GM23338 (cell line): ENCODE results near the gene STMN3. TPM values are rescaled to one million over a fixed set of nuclear protein-coding genes. Genes with fewer than 3 reads are reported as not detected.

Experiments used
- ATAC-seq: fragments of 200-7000 bp; cut with Tn5 transposase; 3 replicates; pipeline ENCODE4 v1.9.1; 2020
- DNase-seq: peaks from one replicate; pipeline ENCODE4 v3.0.0-alpha.2; 2015; ENCODE audit warnings: low spot score
- H2AFZ ChIP-seq: fragments of 200-600 bp; sonication (generic); 2 replicates; pipeline ENCODE4 v1.8.0; 2016; ENCODE audit warnings: antibody characterized with exemption, mild to moderate bottlenecking, moderate library complexity
- H3F3A ChIP-seq: fragments of 200-600 bp; sonication (generic); replicated peaks from 2 replicates; pipeline ENCODE4 v1.8.0; 2017; ENCODE audit warnings: antibody characterized with exemption, mixed run types, low read depth
- H3K27ac ChIP-seq: fragments of 200-600 bp; sonication (generic); 2 replicates; pipeline ENCODE4 v1.6.1; 2016; ENCODE audit warnings: low read depth
- H3K27me3 ChIP-seq: fragments of 200-600 bp; sonication (generic); 2 replicates; pipeline ENCODE4 v1.8.0; 2016; ENCODE audit warnings: mild to moderate bottlenecking, mixed run types, moderate library complexity; ENCODE audit not compliant: insufficient read depth
- H3K36me3 ChIP-seq: fragments of 200-600 bp; sonication (generic); 2 replicates; pipeline ENCODE4 v1.8.0; 2016; ENCODE audit warnings: mild to moderate bottlenecking; ENCODE audit not compliant: insufficient read depth
- H3K4me1 ChIP-seq: fragments of 200-600 bp; sonication (generic); 2 replicates; pipeline ENCODE4 v1.8.0; 2016; ENCODE audit warnings: mild to moderate bottlenecking, moderate library complexity; ENCODE audit not compliant: insufficient read depth
- H3K4me2 ChIP-seq: fragments of 200-600 bp; sonication (generic); 2 replicates; pipeline ENCODE4 v1.7.1; 2017; ENCODE audit warnings: mixed run types
- H3K4me3 ChIP-seq: fragments of 200-600 bp; sonication (generic); 2 replicates; pipeline ENCODE4 v1.6.1; 2016; ENCODE audit warnings: mixed run types
- H3K79me2 ChIP-seq: fragments of 200-600 bp; sonication (generic); replicated peaks from 2 replicates; pipeline ENCODE4 v1.8.0; 2017; ENCODE audit warnings: mild to moderate bottlenecking; ENCODE audit not compliant: insufficient read depth
- H3K9me2 ChIP-seq: fragments of 200-600 bp; sonication (generic); 2 replicates; pipeline ENCODE4 v1.8.0; 2017; ENCODE audit not compliant: insufficient read depth
- H4K20me1 ChIP-seq: fragments of 200-600 bp; sonication (generic); replicated peaks from 2 replicates; pipeline ENCODE4 v1.8.0; 2017; ENCODE audit warnings: mild to moderate bottlenecking; ENCODE audit not compliant: insufficient read depth
- H3K27ac Mint-ChIP-seq: 2 replicates; pipeline ENCODE4 v1.8.0; 2020; ENCODE audit warnings: inconsistent platforms, mild to moderate bottlenecking, moderate library complexity, mixed read lengths
- H3K27me3 Mint-ChIP-seq: 3 replicates; pipeline ENCODE4 v1.8.0; 2022; ENCODE audit warnings: low read depth, mild to moderate bottlenecking, moderate library complexity, mixed read lengths, inconsistent platforms; ENCODE audit not compliant: insufficient read depth, poor library complexity
- H3K36me3 Mint-ChIP-seq: 3 replicates; pipeline ENCODE4 v1.8.0; 2021; ENCODE audit warnings: low read depth, mild to moderate bottlenecking, inconsistent platforms, moderate library complexity, mixed read lengths
- H3K4me1 Mint-ChIP-seq: 3 replicates; pipeline ENCODE4 v1.8.0; 2020; ENCODE audit warnings: mild to moderate bottlenecking, inconsistent platforms, mixed read lengths
- H3K4me3 Mint-ChIP-seq: 3 replicates; pipeline ENCODE4 v1.8.0; 2021; ENCODE audit warnings: moderate library complexity, mild to moderate bottlenecking, inconsistent platforms, mixed read lengths
- H3K9me3 Mint-ChIP-seq: 3 replicates; pipeline ENCODE4 v1.8.0; 2020; ENCODE audit warnings: moderate library complexity, mild to moderate bottlenecking, inconsistent platforms, mixed read lengths
- CREB1 ChIP-seq: fragments of 250-450 bp; sonication (Bioruptor Pico); IDR thresholded peaks from 2 replicates; pipeline ENCODE4 v1.5.0; 2020; ENCODE audit warnings: low read depth, mild to moderate bottlenecking, moderate library complexity
- EZH2 ChIP-seq: fragments of 200-600 bp; sonication (generic); IDR thresholded peaks from one replicate; pipeline ENCODE4 v1.8.0; 2017; ENCODE audit warnings: antibody characterized with exemption, mild to moderate bottlenecking, low read depth; ENCODE audit not compliant: unreplicated experiment
- EZH2phosphoT487 ChIP-seq: fragments of 200-600 bp; sonication (generic); IDR thresholded peaks from one replicate; pipeline ENCODE4 v1.8.1; 2018; ENCODE audit warnings: antibody characterized with exemption; ENCODE audit not compliant: unreplicated experiment
- JUNB ChIP-seq: IDR thresholded peaks from one replicate; pipeline ENCODE4 v1.6.1; 2016; ENCODE audit warnings: antibody characterized with exemption; ENCODE audit not compliant: unreplicated experiment
- NANOG ChIP-seq: IDR thresholded peaks from 2 replicates; pipeline ENCODE4 v1.6.1; 2016; ENCODE audit warnings: antibody characterized with exemption, borderline replicate concordance
- STAT1 ChIP-seq: IDR thresholded peaks from one replicate; pipeline ENCODE4 v1.6.1; 2016; ENCODE audit warnings: antibody characterized with exemption; ENCODE audit not compliant: unreplicated experiment
- ZNF114 ChIP-seq: fragments of 250-450 bp; sonication (Bioruptor Pico); IDR thresholded peaks from 2 replicates; pipeline ENCODE4 v1.5.0; 2020; ENCODE audit warnings: mild to moderate bottlenecking, moderate library complexity
- ZNF331 ChIP-seq: fragments of 250-450 bp; sonication (Bioruptor Pico); IDR thresholded peaks from 2 replicates; pipeline ENCODE4 v1.5.0; 2020; ENCODE audit warnings: low read depth, mild to moderate bottlenecking, moderate library complexity
- polyA plus RNA-seq: library from polyadenylated mRNA; unstranded; fragments of >200 nt; fragmentation: Nextera tagmentation; extraction: Ambion mirVana; gene quantifications from 2 replicates; pipeline ENCODE4 v1.2.1, GENCODE V29; 2016
- total RNA-seq: library from RNA; depleted of rRNA; stranded (reverse); fragments of >200 nt; shearing (Covaris generic); gene quantifications from 2 replicates; pipeline ENCODE4 v1.2.3, GENCODE V29; 2014
- TF ChIP-seq, protein P1 (sequence below): IDR thresholded peaks from 2 replicates; pipeline ENCODE4 v1.6.1; 2016; ENCODE audit warnings: antibody characterized with exemption
- TF ChIP-seq, protein P2 (sequence below): IDR thresholded peaks from one replicate; pipeline ENCODE4 v1.6.1; 2018; ENCODE audit warnings: antibody characterized with exemption; ENCODE audit not compliant: unreplicated experiment
- TF ChIP-seq, protein P3 (sequence below), 2 experiments: fragments of 200-600 bp in 1 of 2; sonication (generic) in 1 of 2; conservative IDR thresholded peaks; 2 replicates each; pipeline versions ENCODE4 v1.5.1 to v1.6.1; 2016 to 2017; ENCODE audit warnings: antibody characterized with exemption in 2 of 2, low read depth in 2 of 2, mild to moderate bottlenecking in 2 of 2, moderate library complexity in 1 of 2

STMN3 gene
- total and polyA plus RNA-seq, 2 experiments from 2014 or later, result 28.6 to 61.3 TPM

DNA sequence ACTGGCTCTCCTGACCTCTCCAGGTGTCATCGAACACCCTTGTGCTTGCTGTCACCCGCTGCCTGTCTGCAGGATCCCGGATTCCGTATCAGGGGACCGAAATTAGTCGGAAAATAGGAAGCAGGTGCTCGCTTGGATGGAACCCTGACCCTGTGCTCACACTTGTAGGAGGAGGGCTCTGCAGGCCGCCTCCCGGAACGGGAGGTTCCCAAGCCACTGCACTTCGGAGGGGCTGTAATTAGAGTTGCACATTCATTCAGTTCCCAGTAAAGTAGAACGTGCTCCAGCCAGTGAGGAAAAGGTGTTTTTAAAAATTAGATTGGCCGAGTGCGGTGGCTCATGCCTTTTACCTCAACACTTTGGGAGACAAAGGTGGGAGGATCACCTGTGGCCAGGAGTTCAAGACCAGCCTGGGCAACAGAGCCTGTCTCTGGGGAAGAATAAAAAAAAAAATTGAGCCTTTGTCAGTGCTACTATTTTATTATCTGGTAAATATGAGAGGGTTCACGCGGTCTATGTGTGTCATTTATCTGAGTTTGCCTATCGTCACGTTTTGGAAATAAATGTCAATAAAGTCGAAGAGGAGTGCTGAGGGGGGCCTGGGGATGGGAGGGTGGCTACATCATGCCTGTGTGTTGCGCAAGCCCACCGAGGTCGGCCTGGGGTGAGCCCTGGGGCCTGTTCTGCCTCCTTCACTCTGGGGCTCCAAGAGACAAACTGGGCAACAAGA, 24.8 kb downstream of the STMN3 start (continued):
- TF ChIP-seq, protein P1, sequence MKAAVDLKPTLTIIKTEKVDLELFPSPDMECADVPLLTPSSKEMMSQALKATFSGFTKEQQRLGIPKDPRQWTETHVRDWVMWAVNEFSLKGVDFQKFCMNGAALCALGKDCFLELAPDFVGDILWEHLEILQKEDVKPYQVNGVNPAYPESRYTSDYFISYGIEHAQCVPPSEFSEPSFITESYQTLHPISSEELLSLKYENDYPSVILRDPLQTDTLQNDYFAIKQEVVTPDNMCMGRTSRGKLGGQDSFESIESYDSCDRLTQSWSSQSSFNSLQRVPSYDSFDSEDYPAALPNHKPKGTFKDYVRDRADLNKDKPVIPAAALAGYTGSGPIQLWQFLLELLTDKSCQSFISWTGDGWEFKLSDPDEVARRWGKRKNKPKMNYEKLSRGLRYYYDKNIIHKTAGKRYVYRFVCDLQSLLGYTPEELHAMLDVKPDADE, result no peak
- TF ChIP-seq, protein P2, sequence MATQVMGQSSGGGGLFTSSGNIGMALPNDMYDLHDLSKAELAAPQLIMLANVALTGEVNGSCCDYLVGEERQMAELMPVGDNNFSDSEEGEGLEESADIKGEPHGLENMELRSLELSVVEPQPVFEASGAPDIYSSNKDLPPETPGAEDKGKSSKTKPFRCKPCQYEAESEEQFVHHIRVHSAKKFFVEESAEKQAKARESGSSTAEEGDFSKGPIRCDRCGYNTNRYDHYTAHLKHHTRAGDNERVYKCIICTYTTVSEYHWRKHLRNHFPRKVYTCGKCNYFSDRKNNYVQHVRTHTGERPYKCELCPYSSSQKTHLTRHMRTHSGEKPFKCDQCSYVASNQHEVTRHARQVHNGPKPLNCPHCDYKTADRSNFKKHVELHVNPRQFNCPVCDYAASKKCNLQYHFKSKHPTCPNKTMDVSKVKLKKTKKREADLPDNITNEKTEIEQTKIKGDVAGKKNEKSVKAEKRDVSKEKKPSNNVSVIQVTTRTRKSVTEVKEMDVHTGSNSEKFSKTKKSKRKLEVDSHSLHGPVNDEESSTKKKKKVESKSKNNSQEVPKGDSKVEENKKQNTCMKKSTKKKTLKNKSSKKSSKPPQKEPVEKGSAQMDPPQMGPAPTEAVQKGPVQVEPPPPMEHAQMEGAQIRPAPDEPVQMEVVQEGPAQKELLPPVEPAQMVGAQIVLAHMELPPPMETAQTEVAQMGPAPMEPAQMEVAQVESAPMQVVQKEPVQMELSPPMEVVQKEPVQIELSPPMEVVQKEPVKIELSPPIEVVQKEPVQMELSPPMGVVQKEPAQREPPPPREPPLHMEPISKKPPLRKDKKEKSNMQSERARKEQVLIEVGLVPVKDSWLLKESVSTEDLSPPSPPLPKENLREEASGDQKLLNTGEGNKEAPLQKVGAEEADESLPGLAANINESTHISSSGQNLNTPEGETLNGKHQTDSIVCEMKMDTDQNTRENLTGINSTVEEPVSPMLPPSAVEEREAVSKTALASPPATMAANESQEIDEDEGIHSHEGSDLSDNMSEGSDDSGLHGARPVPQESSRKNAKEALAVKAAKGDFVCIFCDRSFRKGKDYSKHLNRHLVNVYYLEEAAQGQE, result no peak
- TF ChIP-seq EZH2phosphoT487, result no peak
- TF ChIP-seq, protein P3, sequence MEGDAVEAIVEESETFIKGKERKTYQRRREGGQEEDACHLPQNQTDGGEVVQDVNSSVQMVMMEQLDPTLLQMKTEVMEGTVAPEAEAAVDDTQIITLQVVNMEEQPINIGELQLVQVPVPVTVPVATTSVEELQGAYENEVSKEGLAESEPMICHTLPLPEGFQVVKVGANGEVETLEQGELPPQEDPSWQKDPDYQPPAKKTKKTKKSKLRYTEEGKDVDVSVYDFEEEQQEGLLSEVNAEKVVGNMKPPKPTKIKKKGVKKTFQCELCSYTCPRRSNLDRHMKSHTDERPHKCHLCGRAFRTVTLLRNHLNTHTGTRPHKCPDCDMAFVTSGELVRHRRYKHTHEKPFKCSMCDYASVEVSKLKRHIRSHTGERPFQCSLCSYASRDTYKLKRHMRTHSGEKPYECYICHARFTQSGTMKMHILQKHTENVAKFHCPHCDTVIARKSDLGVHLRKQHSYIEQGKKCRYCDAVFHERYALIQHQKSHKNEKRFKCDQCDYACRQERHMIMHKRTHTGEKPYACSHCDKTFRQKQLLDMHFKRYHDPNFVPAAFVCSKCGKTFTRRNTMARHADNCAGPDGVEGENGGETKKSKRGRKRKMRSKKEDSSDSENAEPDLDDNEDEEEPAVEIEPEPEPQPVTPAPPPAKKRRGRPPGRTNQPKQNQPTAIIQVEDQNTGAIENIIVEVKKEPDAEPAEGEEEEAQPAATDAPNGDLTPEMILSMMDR (conservative IDR thresholded peaks at IDR 0.05; ENCODE audit: low read depth in 2 of 2), result no peak
- no peak for TF ChIP-seq EZH2
- TF ChIP-seq STAT1, result no peak
- TF ChIP-seq JUNB, result no peak

DNA sequence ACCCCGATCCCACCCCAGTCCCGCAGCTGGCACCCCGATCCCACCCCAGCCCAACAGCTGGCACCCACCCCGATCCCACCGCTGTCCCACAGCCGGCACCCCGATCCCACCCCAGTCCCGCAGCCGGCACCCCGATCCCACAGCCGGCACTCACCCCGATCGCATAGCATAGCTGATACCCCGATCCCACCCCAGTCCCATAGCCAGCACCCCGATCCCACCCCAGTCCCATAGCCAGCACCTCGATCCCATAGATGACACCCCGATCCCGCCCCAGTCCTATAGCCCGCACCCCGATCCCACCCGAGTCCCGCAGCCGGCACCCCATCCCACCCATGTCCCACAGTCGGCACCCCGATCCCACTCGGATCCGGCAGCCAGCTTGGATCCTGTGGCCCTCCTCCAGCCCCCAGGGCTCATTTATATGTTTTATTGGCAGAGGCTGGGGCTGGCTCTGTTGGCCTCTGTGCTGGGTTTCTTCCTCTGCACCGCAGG, 25.4 kb downstream of the STMN3 start:
- Mint-ChIP-seq H3K27ac (no peak overlapping the region), H3K27me3 (peaks cover 8% of the 10 kb centered on the region), H3K4me1 (peaks cover 14% of the 10 kb centered on the region), H3K9me3 (no peaks in the 10 kb centered on the region), H3K36me3 (peaks cover 2% of the 10 kb centered on the region; the same call in 1 of the 3 replicates), H3K4me3 (peak overlapping the region; percentile 73)
- Histone ChIP-seq H3K79me2 (peaks cover 27% of the 10 kb centered on the region), H3K4me1 (peaks cover 3% of the 10 kb centered on the region; the same call in 1 of the 2 replicates), H3K27ac (no peak overlapping the region), H3F3A (peaks cover 10% of the 10 kb centered on the region; the same call in 1 of the 2 replicates), H4K20me1 (no peaks in the 10 kb centered on the region), H3K36me3 (no peaks in the 10 kb centered on the region), H3K4me3 (peak overlapping the region; percentile 91; the same call in 1 of the 2 replicates), H3K27me3 (no peaks in the 10 kb centered on the region), H2AFZ (no peak overlapping the region), H3K4me2 (peak overlapping the region; percentile 89; the same call in 1 of the 2 replicates), H3K9me2 (no peaks in the 10 kb centered on the region)
- no peak for TF ChIP-seq EZH2
- TF ChIP-seq JUNB, result no peak
- TF ChIP-seq ZNF331, result no peak
- TF ChIP-seq, protein P2, result no peak
- TF ChIP-seq ZNF114 (CRISPR knock-in tag), result no peak
- TF ChIP-seq, protein P3 (conservative IDR thresholded peaks at IDR 0.05; ENCODE audit: low read depth in 2 of 2), result no peak
- TF ChIP-seq NANOG, result no peak
- TF ChIP-seq, protein P1, result no peak
- no peak for TF ChIP-seq CREB1 (CRISPR knock-in tag)
- ATAC-seq (no peak; the same call in 2 of the 3 replicates), DNase-seq (no peak)
